Purkinje cell (primary cell): Measurements from ENCODE around the gene MRRF. TPM values are rescaled to one million over a fixed set of nuclear protein-coding genes. Genes with fewer than 3 reads are reported as not detected.

Source experiments
- polyA plus RNA-seq: library from polyadenylated mRNA; unstranded; fragments of >200 nt; fragmentation: Nextera tagmentation; gene quantifications from 2 replicates; pipeline ENCODE4 v1.2.1, GENCODE V29; 2014

The MRRF gene
- polyA plus RNA-seq: 12.5 and 19.4 TPM in 2 replicates

GRCh38 chr9:122264360-122265148, at the start of gene MRRF, which contains the start of gene RBM18:
Gene MRRF (plus strand): TSS chr9:122264882. CDS start chr9:122270892, 6,010 bp downstream.
Gene RBM18 (minus strand): TSS chr9:122264840. CDS start chr9:122261492, 3,348 bp downstream.

GRCh38 chr9:122228568-122229484, 35.9 kb upstream of the MRRF start, which contains the start of gene LHX6:
Gene LHX6 (minus strand): TSS chr9:122228957. CDS start chr9:122228740, 217 bp downstream.

GRCh38 chr9:122370869-122371755, 106.4 kb downstream of the MRRF start, which contains the start of gene PTGS1:
Gene PTGS1 (plus strand): TSS chr9:122371024. CDS start chr9:122371085, 61 bp downstream.

Other genes starting within 250 kb of the MRRF start
- gene TTLL11, start 171.6 kb upstream of the MRRF start, polyA plus RNA-seq: 2.5 TPM in 1 of 2 replicates, not detected in the other
- 361 and 377 TPM in 2 replicates for gene NDUFA8, start 105.1 kb upstream of the MRRF start, polyA plus RNA-seq
- gene MORN5, start 105.0 kb upstream of the MRRF start, polyA plus RNA-seq: 0.91 and 2.7 TPM in 2 replicates
- gene LHX6, start 35.9 kb upstream of the MRRF start, polyA plus RNA-seq: 0.15 TPM in 1 of 2 replicates, not detected in the other
- 40.6 and 53.0 TPM in 2 replicates for gene RBM18, start within 50 bp of the MRRF start, polyA plus RNA-seq
- gene PTGS1, start 106.1 kb downstream of the MRRF start, polyA plus RNA-seq: not detected in 2 replicates
- gene OR1J1, start 213.0 kb downstream of the MRRF start, polyA plus RNA-seq: not detected in 2 replicates
- gene OR1J2, start 245.9 kb downstream of the MRRF start, polyA plus RNA-seq: not detected in 2 replicates